SK-N-SH treated with all-trans-retinoic acid at 6 μM for 48 hours (cell line): ENCODE measurements around the gene YJU2.

Experiments
- ESRRG ChIP-seq: fragments of 250-450 bp; sonication (Bioruptor Pico); IDR thresholded peaks from 2 replicates; pipeline ENCODE4 v1.6.1; 2021; ENCODE audit warnings: mild to moderate bottlenecking
- ZC3H10 ChIP-seq: fragments of 250-450 bp; sonication (Bioruptor Pico); IDR thresholded peaks from 2 replicates; pipeline ENCODE4 v1.5.1; 2021; ENCODE audit warnings: mild to moderate bottlenecking, moderate library complexity

DNA sequence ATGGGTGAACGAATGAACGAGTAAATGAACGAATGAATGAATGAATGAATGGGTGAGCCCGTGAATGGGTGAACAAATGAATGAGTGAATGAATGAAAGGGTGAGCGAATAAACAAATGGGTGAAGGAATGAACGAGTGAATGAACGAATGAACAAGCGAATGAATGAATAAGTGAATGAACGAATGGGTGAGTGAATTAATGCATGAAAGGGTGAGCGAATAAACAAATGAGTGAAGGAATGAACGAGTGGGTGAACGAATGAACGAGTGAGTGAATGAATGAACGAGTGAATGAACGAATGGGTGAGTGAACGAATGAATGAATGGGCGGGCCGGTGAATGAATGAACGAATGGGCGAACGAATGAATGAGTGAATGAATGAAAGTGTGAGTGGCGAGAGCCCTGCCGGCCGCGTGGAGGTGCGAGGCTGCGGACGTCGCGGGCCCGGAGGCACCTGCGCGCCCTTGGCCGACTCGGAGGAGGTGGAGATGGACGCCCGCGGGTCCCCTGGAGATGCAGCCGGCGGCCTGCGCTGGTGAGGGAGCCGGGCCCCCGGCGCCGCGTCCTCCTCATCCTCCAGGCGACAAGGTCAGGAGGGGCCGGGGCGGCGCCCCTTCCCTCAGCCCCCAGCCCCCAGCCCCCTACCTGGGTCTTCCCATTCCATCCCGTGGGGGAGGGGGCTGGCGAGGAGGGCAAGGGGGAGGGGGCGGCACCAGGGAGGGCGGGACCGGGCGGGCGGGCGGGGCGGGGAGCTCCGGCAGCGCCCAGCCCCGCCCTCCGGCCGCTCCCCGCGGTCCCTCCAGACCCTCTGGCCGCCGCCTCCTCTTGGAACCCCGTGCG, 49.0 kb upstream of the YJU2 start:
- TF ChIP-seq ESRRG (CRISPR knock-in tag), result no peak
- no peak for TF ChIP-seq ZC3H10
